ENCODE measurements around the gene FCRL4.
A peak's percentile ranks its signal among the peaks of the same experiment; 100 is the strongest.
"Not testable (repeated sequence)": the region's sequence is repeated elsewhere in the genome, so short reads cannot be mapped to it uniquely, and the experiment has no call there.

FCRL4 gene

DNA sequence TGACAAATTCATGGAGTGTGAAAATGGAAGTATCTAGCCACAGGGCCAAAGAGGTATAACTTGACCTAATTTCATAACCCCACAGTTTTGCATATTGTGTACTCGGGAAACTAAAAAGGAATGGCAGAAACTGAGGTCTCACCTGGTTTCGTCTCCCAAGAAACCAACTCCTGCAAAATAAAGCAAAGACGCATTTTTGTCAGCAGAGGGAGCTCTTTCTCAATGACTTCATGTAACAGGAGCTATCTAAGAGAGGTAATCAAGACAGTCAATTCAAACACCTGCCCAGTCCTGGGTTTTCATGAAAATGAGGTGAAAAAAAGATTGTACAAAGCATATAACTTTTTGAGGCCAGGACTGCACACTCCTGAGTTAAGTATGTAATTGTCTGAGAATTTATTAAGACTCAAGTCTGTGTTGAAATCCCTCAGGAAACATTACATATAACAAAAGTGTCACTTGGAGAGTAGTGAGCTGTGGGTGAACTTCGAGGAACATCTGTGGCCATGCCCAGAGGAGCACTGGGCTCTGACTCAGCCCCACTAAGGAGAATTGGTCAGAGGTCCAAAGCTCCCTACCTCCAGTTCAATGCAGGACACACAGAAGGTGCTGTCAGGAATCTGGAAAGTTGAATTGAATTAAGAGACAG is 17.6 kb downstream of the FCRL4 start:
- no peak for TF ChIP-seq GATA1 (IDR thresholded peaks at IDR 0.05; ENCODE audit: low read depth, low read length)
- no peak for TF ChIP-seq POLR2A (IDR thresholded peaks at IDR 0.05; ENCODE audit: low read length)

DNA sequence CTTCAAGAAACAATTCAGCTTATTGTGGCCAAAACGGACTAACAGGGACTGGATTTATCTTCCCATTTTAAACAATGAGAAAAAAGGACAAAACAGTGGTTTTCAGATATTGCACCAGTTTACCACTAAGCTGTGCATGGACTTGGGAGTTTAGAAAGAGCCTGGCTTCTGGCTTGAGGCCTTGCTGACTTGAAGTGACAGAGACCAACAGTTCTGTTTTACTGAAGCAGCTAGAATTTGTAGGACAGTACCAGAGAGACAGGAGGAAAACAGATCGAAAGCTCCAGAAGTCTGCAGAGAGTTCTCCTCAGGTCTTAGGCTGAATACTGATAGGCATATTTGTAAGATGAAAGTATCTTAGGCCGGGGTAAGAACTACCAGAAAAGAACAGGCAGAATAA is 20.5 kb downstream of the FCRL4 start:
- TF ChIP-seq POLR2A (IDR thresholded peaks at IDR 0.05; ENCODE audit: low read length), result no peak
- no peak for TF ChIP-seq GATA1 (IDR thresholded peaks at IDR 0.05; ENCODE audit: low read depth, low read length)
- no peak for DNase-seq

More for the DNA sequence above, 17.6 kb downstream of the FCRL4 start:
- peak; percentile 38 to 66 for DNase-seq

DNA sequence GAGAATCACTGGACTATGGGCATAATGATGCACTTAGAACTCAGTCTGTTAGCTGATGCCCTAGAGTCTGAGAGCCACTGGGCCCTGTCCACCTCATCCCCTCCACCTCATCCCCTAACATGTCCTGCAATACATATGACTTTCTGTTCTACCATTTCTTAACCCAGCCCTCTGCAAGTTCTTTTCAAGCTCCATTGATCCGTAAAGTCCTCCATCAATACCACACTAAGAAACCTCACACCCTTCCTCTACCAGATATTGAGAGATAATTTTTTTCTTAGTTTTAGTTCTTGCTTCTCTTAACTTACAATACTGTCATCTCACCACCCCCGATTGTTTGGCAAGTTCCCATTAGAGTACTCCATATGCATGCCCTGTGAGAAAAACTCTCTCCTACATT is 22.1 kb downstream of the FCRL4 start:
- DNase-seq, result no peak
- no peak for TF ChIP-seq GATA1 (IDR thresholded peaks at IDR 0.05; ENCODE audit: low read depth, low read length)
- TF ChIP-seq POLR2A (IDR thresholded peaks at IDR 0.05; ENCODE audit: low read length), result no peak

DNA sequence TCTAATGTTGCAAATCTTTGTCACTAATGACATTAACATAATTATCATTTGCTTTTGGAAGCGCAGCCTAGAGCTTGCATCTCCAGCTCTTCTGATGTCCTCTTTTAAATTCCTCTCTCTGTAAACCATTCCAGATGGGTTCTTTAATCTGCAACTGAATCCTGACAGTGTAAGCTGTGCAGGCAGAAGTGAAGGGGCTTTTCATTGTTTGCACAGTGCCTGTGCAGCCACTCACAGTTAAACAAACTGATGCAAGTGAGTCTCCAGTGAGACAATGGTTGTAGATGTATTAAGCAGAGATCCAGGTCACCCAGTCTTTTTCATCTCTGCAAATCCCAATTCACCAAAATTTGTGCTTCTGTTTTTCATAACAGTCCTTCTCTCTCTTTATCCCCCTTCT is 23.0 kb downstream of the FCRL4 start:
- no peak for DNase-seq
- TF ChIP-seq POLR2A (IDR thresholded peaks at IDR 0.05; ENCODE audit: low read length), result no peak
- TF ChIP-seq GATA1 (IDR thresholded peaks at IDR 0.05; ENCODE audit: low read depth, low read length), result no peak

DNA sequence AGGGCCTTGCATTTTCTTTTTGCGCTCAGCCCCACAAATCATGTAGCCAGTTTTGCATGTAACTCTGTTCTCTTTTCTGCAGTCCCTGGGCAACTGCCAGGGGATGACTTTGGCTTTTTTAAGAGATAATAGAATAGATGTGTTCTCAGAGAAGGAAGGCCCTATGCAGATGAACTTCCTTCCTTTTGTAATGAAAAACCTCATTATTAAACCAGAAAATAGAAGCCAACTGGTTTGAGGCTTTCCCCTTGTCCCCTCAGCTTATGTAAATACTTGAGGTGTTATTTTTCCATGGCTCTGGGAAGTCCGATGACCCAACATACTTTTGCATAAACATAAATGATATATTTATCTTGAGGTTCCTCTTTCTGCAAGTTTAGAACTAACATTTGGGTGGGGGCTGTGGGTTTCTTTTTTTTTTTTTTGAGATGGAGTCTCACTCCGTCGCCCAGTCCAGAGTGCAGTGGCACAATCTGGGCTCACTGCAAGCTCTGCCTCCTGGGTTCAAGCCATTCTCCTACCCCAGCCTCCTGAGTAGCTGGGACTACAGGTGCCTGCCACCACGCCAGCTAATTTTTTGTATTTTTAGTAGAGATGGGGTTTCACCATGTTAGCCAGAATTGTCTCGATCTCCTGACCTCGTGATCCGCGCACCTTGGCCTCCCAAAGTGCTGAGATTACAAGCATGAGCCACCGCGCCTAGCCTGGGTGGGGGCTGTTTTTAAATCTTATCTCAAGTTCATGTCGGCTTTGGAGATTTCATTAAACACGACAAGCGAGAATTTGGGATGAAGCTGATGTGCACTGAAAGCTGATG is 31.2 kb downstream of the FCRL4 start:
- TF ChIP-seq GATA1 (IDR thresholded peaks at IDR 0.05; ENCODE audit: low read depth, low read length) (no peak), POLR2A (IDR thresholded peaks at IDR 0.05; ENCODE audit: low read length) (no peak)
- peak; percentile 2 to 3 for DNase-seq

DNA sequence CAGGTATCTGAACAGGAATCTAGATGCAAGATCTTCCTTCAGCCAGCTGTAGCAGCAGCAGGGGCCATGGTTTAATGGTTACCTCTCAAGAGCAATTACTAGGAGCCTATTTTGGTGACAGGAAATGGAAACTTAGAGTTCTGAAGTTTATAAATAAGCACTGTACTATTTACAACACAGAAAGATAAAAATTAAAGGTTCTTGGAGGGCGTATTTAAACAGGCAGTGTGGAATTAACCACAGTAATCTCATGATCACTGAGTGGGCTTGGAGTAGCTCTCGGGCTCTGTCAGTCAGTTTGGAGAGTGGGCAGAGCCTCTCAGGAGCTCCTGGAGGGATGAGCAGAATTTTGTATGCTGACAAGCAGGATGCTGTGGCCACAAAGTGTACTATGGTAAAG is 35.4 kb downstream of the FCRL4 start:
- TF ChIP-seq POLR2A (IDR thresholded peaks at IDR 0.05; ENCODE audit: low read length) (no peak), GATA1 (IDR thresholded peaks at IDR 0.05; ENCODE audit: low read depth, low read length) (no peak)
- no peak for DNase-seq

DNA sequence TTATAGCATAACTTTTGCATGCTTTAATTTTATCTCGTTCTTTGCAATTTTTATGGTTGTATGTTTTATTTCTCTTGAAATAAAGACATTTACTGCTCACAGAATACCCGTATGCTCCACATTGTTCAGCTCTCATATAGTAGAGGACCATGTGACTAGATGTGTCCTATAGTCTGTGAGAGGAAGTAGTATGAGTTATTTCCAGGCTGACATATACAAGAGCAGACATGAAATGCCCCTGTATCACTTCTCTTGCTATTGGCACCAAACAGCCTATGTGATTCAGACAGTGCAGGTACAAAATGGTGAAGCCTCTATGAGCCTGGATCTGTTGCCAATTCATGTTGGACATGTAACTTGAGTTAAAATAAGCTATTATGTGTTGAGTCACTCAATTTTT is 39.8 kb downstream of the FCRL4 start:
- no peak for DNase-seq

DNA sequence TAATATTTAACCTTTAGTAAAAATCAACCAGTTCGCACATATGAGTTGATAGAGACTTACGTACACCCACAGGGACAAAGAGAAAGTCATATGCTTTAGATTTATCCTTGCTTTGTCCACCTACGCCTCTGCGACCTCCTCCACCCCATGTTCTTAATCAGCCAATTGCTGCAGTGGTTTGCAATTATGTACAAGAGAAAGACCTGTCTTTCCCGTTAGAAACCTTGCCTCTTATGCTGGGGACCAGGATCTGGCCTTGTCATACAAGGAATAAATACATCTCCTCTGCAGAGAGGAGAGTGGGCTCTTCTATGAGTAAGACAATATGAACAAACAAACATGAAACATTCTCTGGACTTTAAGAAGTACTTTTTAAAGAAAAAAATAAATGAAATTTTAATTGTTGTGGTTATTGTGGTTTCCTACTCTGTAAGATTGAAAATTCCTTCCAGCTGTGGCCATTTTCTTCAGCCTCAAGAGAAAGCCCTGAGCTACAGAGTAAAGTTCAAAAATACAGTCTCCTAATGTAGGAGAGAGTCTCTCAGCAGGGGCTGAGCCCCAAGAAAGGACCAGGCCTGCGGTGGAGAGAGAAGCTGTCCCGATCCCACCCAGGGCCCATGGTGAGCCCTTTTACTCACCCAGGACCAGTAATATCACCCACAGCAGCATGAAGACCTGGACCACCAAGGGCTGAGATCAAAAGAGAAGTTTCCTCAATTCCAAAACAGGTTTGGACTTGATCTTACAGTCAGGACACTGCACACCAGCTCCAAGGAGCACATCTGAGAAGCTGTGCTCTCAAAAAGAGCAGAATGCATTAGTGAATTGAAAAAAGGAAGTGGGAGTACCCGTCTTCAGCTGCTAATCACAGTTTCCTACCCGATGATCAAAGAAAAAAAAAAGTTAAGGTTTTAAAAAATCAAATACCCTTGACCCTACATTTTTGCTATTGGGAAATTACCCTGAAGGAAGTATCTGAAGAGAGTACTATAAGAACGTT is 45.9 kb downstream of the FCRL4 start, which contains the start of gene FCRL5:
Gene FCRL5, minus strand, starts transcription at position 822 of the 1,000 bp plus-strand sequence. Its CDS starts 153 bp downstream, at position 669.
- TF ChIP-seq POLR2A (IDR thresholded peaks at IDR 0.05; ENCODE audit: low read length), result no peak
- no peak for TF ChIP-seq GATA1 (IDR thresholded peaks at IDR 0.05; ENCODE audit: low read depth, low read length)
- no peak for DNase-seq

More for the DNA sequence above, 39.8 kb downstream of the FCRL4 start:
- no peak for TF ChIP-seq POLR2A (IDR thresholded peaks at IDR 0.05; ENCODE audit: low read length)
- TF ChIP-seq GATA1 (IDR thresholded peaks at IDR 0.05; ENCODE audit: low read depth, low read length), result no peak

DNA sequence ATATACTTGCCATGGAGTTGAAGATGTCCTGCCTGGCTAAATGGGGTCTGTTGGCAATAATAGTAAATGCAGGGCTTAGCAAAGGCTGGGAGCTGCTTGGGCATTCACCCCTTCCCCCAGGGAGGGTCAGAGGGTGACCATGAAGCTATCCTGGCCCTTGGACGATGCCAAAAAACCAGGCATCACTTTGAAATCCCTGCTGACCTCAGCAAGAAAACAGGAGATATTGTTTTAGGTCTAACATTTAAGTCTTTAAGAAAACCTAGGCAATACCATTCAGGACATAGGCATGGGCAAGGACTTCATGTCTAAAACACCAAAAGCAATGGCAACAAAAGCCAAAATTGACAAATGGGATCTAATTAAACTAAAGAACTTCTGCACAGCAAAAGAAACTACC is 49.8 kb downstream of the FCRL4 start:
- not testable (repeated sequence) for DNase-seq

DNA sequence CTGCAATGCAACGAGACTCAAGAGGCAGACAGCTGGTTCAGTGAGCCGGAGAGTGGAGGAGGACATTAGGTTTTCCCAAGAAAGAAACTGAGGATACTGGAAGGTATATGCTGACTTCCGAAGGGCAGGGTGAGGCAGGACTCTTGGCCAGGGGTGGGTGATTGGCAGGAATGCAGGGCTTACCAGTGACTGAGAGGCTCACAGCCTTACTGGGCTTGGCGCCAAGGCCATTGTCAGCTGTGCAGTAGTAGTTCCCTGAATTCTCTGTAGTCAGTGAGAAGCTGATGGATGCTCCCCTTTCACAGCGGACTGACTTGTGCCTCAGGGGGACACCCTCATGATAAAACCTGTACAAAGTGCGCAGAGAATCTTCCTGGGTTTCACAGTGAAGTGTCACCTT is 55.2 kb downstream of the FCRL4 start:
- TF ChIP-seq POLR2A (IDR thresholded peaks at IDR 0.05; ENCODE audit: low read length) (no peak), GATA1 (IDR thresholded peaks at IDR 0.05; ENCODE audit: low read depth, low read length) (no peak)
- DNase-seq, result no peak

DNA sequence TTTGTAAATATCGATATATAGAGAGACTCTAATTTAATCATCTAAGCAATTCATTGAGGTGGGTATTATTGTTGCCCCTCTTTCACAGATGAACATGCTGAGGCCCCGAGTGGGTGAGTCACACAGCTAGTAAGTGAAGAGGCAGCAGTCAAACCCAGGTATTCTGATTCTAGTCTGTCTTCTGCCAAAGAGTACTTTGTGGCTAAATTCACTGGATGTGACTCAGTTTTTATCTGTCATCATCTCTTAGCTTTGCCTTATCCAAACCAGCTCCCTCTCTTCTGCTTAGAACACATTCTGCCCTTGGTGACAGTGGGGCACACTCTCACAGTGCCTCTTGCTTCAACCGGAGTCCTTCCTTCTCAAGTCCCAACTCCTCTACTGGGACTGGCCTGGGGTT is 57.0 kb downstream of the FCRL4 start:
- DNase-seq, result no peak
- TF ChIP-seq POLR2A (IDR thresholded peaks at IDR 0.05; ENCODE audit: low read length) (no peak), GATA1 (IDR thresholded peaks at IDR 0.05; ENCODE audit: low read depth, low read length) (no peak)

DNA sequence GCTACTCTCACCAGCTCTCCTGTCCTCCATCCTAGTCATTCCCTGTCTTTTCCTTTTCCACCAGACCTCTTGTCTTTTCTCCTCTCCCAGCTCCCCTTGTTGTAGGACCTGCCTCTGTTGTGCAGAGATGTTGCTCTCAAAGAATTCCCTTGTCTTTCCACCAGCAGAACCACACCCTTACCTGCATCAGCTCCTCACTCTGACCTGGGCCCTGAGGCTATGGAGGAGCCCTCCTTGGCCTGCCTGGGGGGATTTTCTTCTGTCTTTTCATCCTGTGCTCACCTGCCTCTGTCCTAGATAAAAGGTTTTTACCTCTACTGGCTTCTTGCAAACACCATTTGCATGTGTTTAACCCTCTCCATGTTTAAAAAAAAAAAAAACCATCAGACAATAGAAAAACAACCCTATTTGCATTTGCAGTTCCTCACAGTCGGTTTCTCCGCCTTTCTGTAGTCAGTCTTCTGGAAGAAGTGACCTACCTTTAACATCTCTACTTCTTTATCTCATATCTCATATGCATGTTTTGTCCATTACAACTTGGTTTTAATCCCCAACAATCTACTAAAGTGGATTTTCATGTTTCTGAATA is 57.6 kb downstream of the FCRL4 start:
- DNase-seq, result no peak

DNA sequence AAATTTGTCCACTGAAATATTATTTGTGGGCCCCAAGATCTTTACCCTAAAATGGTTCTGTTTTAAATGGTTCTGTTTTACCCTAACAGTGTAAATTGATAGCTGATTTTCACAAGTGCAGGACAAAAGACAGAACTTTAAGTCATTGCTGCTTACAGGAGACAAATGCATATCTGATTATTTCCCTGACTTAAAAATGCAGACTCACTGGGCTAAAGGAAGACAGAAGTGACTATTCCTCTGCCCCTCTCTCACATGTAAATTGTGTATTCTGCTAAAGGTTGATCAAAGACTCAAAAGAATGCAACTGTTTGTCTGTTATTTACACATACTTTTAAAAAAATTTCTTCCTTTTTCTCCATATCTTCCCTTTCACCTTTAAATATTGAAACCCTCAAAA is 58.3 kb downstream of the FCRL4 start:
- DNase-seq, result no peak
- TF ChIP-seq GATA1 (IDR thresholded peaks at IDR 0.05; ENCODE audit: low read depth, low read length), result no peak
- TF ChIP-seq POLR2A (IDR thresholded peaks at IDR 0.05; ENCODE audit: low read length), result no peak

More for the DNA sequence above, 57.6 kb downstream of the FCRL4 start:
- no peak for TF ChIP-seq POLR2A (IDR thresholded peaks at IDR 0.05; ENCODE audit: low read length)
- no peak for TF ChIP-seq GATA1 (IDR thresholded peaks at IDR 0.05; ENCODE audit: low read depth, low read length)

Data from erythroblast (primary cell).